HCT116 (cell line): Measurements from ENCODE around the gene FBXW4. TPM values are rescaled to one million over a fixed set of nuclear protein-coding genes. Genes with fewer than 3 reads are reported as not detected.

Source experiments
- ATAC-seq: fragments of 200-7000 bp; cut with Tn5 transposase; 2 replicates; pipeline ENCODE4 v1.9.1; 2020; ENCODE audit warnings: mild to moderate bottlenecking, moderate library complexity
- BruUV-seq: library from RNA; stranded (reverse); fragments of 400-500 nt; replicated peaks from 2 replicates; lab custom pipeline; 2021; lab: Mats Ljungman, UMichigan
- CTCF ChIA-PET: fragments of 300-600 bp; sonication (Branson Sonifier 250); formaldehyde crosslinking; loops from one replicate; lab custom pipeline; 2021; ENCODE audit warnings: antibody characterized with exemption; lab: Charles Lee
- POLR2A ChIA-PET: fragments of 300-600, 350-600 bp; sonication (Branson Sonifier 250); formaldehyde crosslinking; loops from one replicate; lab custom pipeline; 2021; ENCODE audit warnings: antibody characterized with exemption; lab: Charles Lee
- RAD21 ChIA-PET, 2 experiments: fragments of 300-600 bp; sonication (Branson Sonifier 250); formaldehyde crosslinking; loops; one replicate each; lab custom pipeline; 2023; ENCODE audit warnings: low total read pairs in 2 of 2; ENCODE audit not compliant: uncharacterized antibody in 2 of 2, unreplicated experiment in 2 of 2, low non-redundant PET in 1 of 2; lab: Charles Lee
- DNase-seq: peaks from one replicate; pipeline ENCODE4 v3.0.0-alpha.2; 2010; ENCODE audit warnings: low read depth, low spot score
- H2AFZ ChIP-seq: fragments of 200-600 bp; shearing (Covaris generic), sonication (generic); 2 replicates; pipeline ENCODE4 v1.6.1; 2017; ENCODE audit warnings: low read depth, mixed run types, mixed read lengths, antibody characterized with exemption, low read length; ENCODE audit not compliant: poor library complexity, severe bottlenecking
- H3K27ac ChIP-seq: 2 replicates; pipeline ENCODE4 v1.5.1; 2012; ENCODE audit warnings: low read depth, low read length
- H3K27me3 ChIP-seq: fragments of 200-600 bp; sonication (generic); 2 replicates; pipeline ENCODE4 v1.6.1; 2016; ENCODE audit warnings: mixed run types, low read length, mixed read lengths; ENCODE audit not compliant: insufficient read depth
- H3K36me3 ChIP-seq, 2 experiments: fragments of 200-500 bp in 1 of 2; fragments of 200-600 bp in 1 of 2; sonication (Bioruptor generic) in 1 of 2; sonication (generic) in 1 of 2; 2 replicates each; pipeline versions ENCODE4 v1.5.1 to v1.6.1; 2014 to 2016; ENCODE audit warnings: low read length in 2 of 2, inconsistent platforms in 1 of 2, mixed read lengths in 1 of 2, mixed run types in 1 of 2; ENCODE audit not compliant: insufficient read depth in 2 of 2, control insufficient read depth in 1 of 2
- H3K4me1 ChIP-seq, 2 experiments: fragments of 200-600 bp in 1 of 2; sonication (generic) in 1 of 2; 2 replicates each; pipeline versions ENCODE4 v1.5.1 to v1.6.1; 2012 to 2017; ENCODE audit warnings: low read length in 2 of 2, inconsistent platforms in 1 of 2, mild to moderate bottlenecking in 1 of 2, mixed read lengths in 1 of 2, mixed run types in 1 of 2, moderate library complexity in 1 of 2; ENCODE audit not compliant: insufficient read depth in 2 of 2, control insufficient read depth in 1 of 2
- H3K4me2 ChIP-seq: fragments of 200-600 bp; sonication (generic); 2 replicates; pipeline ENCODE4 v1.6.1; 2017; ENCODE audit warnings: mixed run types, low read length, mixed read lengths
- H3K4me3 ChIP-seq, 2 experiments: fragments of 200-600 bp in 1 of 2; sonication (generic) in 1 of 2; replicated peaks in 1 of 2; 2 replicates each; pipeline ENCODE4 v1.5.1; 2011 to 2016; ENCODE audit warnings: low read length in 2 of 2, control low read depth in 1 of 2, low read depth in 1 of 2, mild to moderate bottlenecking in 1 of 2, mixed read lengths in 1 of 2, mixed run types in 1 of 2
- H3K79me2 ChIP-seq: fragments of 200-600 bp; sonication (generic); 2 replicates; pipeline ENCODE4 v1.6.1; 2017; ENCODE audit warnings: mild to moderate bottlenecking, mixed run types, low read length, moderate library complexity, mixed read lengths; ENCODE audit not compliant: insufficient read depth
- H3K9ac ChIP-seq: fragments of 200-600 bp; sonication (generic); 2 replicates; pipeline ENCODE4 v1.6.1; 2016; ENCODE audit warnings: low read length, mixed read lengths
- H3K9me2 ChIP-seq: fragments of 200-600 bp; sonication (generic), shearing (Covaris generic); 2 replicates; pipeline ENCODE4 v1.6.1; 2017; ENCODE audit warnings: mixed run types, mild to moderate bottlenecking, moderate library complexity; ENCODE audit not compliant: insufficient read depth
- H3K9me3 ChIP-seq, 2 experiments: fragments of 200-500 bp in 1 of 2; fragments of 200-600 bp in 1 of 2; sonication (Bioruptor generic) in 1 of 2; sonication (generic) in 1 of 2; 2 replicates each; pipeline ENCODE4 v1.6.1; 2014 to 2017; ENCODE audit warnings: low read length in 2 of 2, mixed read lengths in 2 of 2, inconsistent platforms in 1 of 2, low read depth in 1 of 2, mild to moderate bottlenecking in 1 of 2, mixed run types in 1 of 2, moderate library complexity in 1 of 2; ENCODE audit not compliant: control insufficient read depth in 1 of 2, insufficient read depth in 1 of 2
- H4K20me1 ChIP-seq: fragments of 200-600 bp; sonication (generic), shearing (Covaris generic); 2 replicates; pipeline ENCODE4 v1.6.1; 2017; ENCODE audit warnings: mixed run types, mild to moderate bottlenecking, moderate library complexity; ENCODE audit not compliant: insufficient read depth
- CEBPB ChIP-seq: IDR thresholded peaks from 2 replicates; pipeline ENCODE4 v1.6.1; 2012; ENCODE audit warnings: low read depth
- EGR1 ChIP-seq: IDR thresholded peaks from 2 replicates; pipeline ENCODE4 v1.6.1; 2012; ENCODE audit warnings: low read depth
- EZH2 ChIP-seq: fragments of 200-600 bp; sonication (generic); IDR thresholded peaks from 2 replicates; pipeline ENCODE4 v1.6.1; 2017; ENCODE audit warnings: antibody characterized with exemption, mixed run types
- FOSL1 ChIP-seq: IDR thresholded peaks from 2 replicates; pipeline ENCODE4 v1.6.1; 2012; ENCODE audit warnings: low read depth
- JUND ChIP-seq: IDR thresholded peaks from 2 replicates; pipeline ENCODE4 v1.6.1; 2012
- POLR2A ChIP-seq: IDR thresholded peaks from 2 replicates; pipeline ENCODE4 v1.7.0; 2011; ENCODE audit warnings: borderline replicate concordance; ENCODE audit not compliant: insufficient read depth, insufficient read length; ENCODE audit errors: extremely low read depth
- RAD21 ChIP-seq: IDR thresholded peaks from 2 replicates; pipeline ENCODE4 v1.6.1; 2012; ENCODE audit warnings: low read depth, mild to moderate bottlenecking
- SIN3A ChIP-seq: IDR thresholded peaks from 2 replicates; pipeline ENCODE4 v1.6.1; 2012; ENCODE audit warnings: low read depth
- TCF7L2 ChIP-seq: IDR thresholded peaks from 2 replicates; pipeline ENCODE4 v1.7.0; 2011; ENCODE audit warnings: borderline replicate concordance, inconsistent platforms; ENCODE audit not compliant: insufficient read depth, insufficient read length; ENCODE audit errors: extremely low read depth
- ZFX ChIP-seq: fragments of 450-650 bp; IDR thresholded peaks from 2 replicates; pipeline ENCODE4 v1.6.1; 2017
- ZNF274 ChIP-seq: fragments of 200-500 bp; sonication (Bioruptor generic); IDR thresholded peaks from 2 replicates; pipeline ENCODE4 v1.6.1; 2014; ENCODE audit warnings: mild to moderate bottlenecking, low read depth, low read length, inconsistent platforms
- intact Hi-C: fragments of 100-400 bp; cut with micrococcal nuclease; formaldehyde crosslinking; loops from 2 replicates; pipeline ENCODE4 v1.10.0; 2022
- total RNA-seq: library from RNA; stranded (reverse); gene quantifications from one replicate; pipeline ENCODE4 v1.2.1, GENCODE V29; 2021; ENCODE audit not compliant: unreplicated experiment
- TF ChIP-seq, protein P1 (sequence below): IDR thresholded peaks from 2 replicates; pipeline ENCODE4 v1.6.1; 2012
- TF ChIP-seq, protein P2 (sequence below): IDR thresholded peaks from 2 replicates; pipeline ENCODE4 v1.6.1; 2012; ENCODE audit warnings: low read depth

Gene FBXW4
- total RNA-seq, 1 experiment from 2014 or later, result 35.3 TPM

DNA sequence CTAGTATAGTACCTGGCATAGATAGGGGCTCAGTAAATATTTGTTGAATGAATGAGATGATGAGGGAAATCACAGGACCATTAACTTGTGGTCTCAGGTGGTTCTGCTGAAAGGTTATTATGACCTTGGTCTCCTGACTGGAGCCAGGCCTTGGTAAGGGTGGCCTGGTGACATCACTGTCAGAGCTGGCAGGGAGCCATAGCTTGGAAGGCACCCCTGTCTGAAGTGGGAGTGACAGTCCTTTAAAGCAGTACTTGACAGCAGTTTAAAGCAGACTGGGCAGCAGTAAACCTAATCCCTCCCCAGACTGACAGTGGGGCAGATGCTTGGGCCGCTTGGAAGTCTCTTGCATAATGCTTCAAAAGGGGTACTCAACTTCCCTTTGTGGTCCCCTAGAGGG, 93.4 kb downstream of the FBXW4 start:
- Histone ChIP-seq H3K27ac (no peak overlapping the region), H3K4me2 (no peak overlapping the region), H3K9me2 (no peaks in the 10 kb centered on the region), H3K27me3 (no peaks in the 10 kb centered on the region), H3K4me1 (no peaks in the 10 kb centered on the region), H3K9ac (no peak overlapping the region), H3K9me3 (no peaks in the 10 kb centered on the region), H3K4me3 (no peak overlapping the region), H3K36me3 (peaks cover 0 to 9% of the 10 kb centered on the region in 2 experiments; a peak in 3 of 4 replicates), H4K20me1 (0 out of 2 replicates have a peak, but pooled peaks cover 5% of the 10 kb centered on the region), H2AFZ (no peak overlapping the region), H3K79me2 (no peaks in the 10 kb centered on the region)
- CTCF ChIA-PET, result interaction anchor here (1.1 to 6.0 kb wide), 7 partner anchors 8 to 471 kb away, joined by 3 to 220 read pairs (median 6); partner anchors contain the start of gene NPM3
- POLR2A ChIA-PET, result no interaction called here
- no TSS peak for BruUV-seq
- DNase-seq (no peak), ATAC-seq (no peak)
- RAD21 ChIA-PET, result interaction anchor here (1.7 kb wide), 2 partner anchors 180 kb away, joined by 15 to 21 read pairs; no protein-coding TSS in a partner anchor
- intact Hi-C loops, result no loop called here
- TF ChIP-seq ZNF274 (no peak), ZFX (0 out of 2 replicates have a peak, but pooled peaks have one; percentile 25), CEBPB (no peak)

DNA sequence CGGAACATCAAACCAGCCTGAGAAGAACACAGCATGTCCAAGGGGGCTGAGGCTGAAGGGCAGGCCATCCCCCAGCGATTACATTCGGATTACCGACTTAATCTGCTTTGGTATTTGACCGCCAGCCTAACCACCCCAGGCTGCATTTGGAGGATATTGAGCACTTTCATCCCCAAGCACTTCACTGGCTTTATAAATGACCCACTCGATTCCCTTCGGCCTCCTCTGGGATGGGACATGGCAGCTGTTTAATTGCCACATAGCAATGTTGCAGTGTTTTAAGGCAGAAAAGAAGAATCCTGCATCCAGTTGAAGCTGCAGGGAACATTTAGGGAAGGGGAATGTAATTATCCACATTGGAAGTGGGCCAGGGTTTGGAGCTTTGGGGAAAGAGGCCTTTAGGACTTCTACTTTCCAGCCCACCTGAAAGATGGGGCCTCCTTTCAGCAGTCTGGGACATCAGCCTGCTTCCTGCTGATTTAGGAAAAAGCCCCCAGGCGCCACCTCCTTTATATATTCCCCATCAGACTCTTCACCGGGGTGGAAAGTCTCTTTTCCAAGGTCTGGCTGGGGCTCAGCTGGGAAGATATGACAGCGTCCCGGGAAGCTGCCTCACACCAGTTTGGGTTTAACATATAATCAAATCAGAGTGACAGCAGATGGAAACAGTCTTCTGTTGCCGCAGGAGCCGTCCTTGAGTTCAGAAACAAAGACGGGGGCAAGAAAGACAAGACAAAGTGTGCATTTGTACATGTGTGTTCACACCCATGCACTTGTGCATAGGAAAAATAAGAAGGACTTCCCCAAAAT, 97.7 kb downstream of the FBXW4 start:
- ATAC-seq (no peak), DNase-seq (no peak)
- intact Hi-C loops, result no loop called here
- Histone ChIP-seq H4K20me1 (0 out of 2 replicates have a peak, but pooled peaks cover under 1% of the 10 kb centered on the region), H3K9me2 (no peaks in the 10 kb centered on the region), H3K9me3 (no peaks in the 10 kb centered on the region), H3K4me2 (no peak overlapping the region), H2AFZ (no peak overlapping the region), H3K79me2 (no peaks in the 10 kb centered on the region), H3K9ac (no peak overlapping the region), H3K4me3 (no peak overlapping the region), H3K36me3 (peaks cover 0 to 9% of the 10 kb centered on the region in 2 experiments; a peak in 3 of 4 replicates), H3K4me1 (no peaks in the 10 kb centered on the region), H3K27me3 (no peaks in the 10 kb centered on the region), H3K27ac (no peak overlapping the region)
- TF ChIP-seq, protein P1, sequence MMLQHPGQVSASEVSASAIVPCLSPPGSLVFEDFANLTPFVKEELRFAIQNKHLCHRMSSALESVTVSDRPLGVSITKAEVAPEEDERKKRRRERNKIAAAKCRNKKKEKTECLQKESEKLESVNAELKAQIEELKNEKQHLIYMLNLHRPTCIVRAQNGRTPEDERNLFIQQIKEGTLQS, result no peak
- TF ChIP-seq FOSL1 (no peak), RAD21 (no peak), TCF7L2 (no peak), ZFX (no peak), POLR2A (no peak), CEBPB (no peak), SIN3A (no peak), JUND (no peak), EGR1 (no peak), EZH2 (no peak)
- TF ChIP-seq, protein P2, sequence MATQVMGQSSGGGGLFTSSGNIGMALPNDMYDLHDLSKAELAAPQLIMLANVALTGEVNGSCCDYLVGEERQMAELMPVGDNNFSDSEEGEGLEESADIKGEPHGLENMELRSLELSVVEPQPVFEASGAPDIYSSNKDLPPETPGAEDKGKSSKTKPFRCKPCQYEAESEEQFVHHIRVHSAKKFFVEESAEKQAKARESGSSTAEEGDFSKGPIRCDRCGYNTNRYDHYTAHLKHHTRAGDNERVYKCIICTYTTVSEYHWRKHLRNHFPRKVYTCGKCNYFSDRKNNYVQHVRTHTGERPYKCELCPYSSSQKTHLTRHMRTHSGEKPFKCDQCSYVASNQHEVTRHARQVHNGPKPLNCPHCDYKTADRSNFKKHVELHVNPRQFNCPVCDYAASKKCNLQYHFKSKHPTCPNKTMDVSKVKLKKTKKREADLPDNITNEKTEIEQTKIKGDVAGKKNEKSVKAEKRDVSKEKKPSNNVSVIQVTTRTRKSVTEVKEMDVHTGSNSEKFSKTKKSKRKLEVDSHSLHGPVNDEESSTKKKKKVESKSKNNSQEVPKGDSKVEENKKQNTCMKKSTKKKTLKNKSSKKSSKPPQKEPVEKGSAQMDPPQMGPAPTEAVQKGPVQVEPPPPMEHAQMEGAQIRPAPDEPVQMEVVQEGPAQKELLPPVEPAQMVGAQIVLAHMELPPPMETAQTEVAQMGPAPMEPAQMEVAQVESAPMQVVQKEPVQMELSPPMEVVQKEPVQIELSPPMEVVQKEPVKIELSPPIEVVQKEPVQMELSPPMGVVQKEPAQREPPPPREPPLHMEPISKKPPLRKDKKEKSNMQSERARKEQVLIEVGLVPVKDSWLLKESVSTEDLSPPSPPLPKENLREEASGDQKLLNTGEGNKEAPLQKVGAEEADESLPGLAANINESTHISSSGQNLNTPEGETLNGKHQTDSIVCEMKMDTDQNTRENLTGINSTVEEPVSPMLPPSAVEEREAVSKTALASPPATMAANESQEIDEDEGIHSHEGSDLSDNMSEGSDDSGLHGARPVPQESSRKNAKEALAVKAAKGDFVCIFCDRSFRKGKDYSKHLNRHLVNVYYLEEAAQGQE, result no peak
- POLR2A ChIA-PET, result no interaction called here
- CTCF ChIA-PET, result no interaction called here
- RAD21 ChIA-PET, result no interaction called here
- BruUV-seq, result no TSS peak
